Astrocyte (in vitro differentiated cells and primary cell): ENCODE data around the gene KRTAP4-9.

Source experiments
- CTCF ChIP-seq: IDR thresholded peaks from 2 replicates; pipeline ENCODE4 v1.5.1; 2011; ENCODE audit warnings: low read depth, mild to moderate bottlenecking, inconsistent platforms, low read length, moderate library complexity; ENCODE audit not compliant: insufficient read depth
- EZH2 ChIP-seq: IDR thresholded peaks from 2 replicates; pipeline ENCODE4 v1.6.1; 2012; ENCODE audit warnings: mild to moderate bottlenecking, low read length, inconsistent platforms; ENCODE audit not compliant: insufficient read depth

- TF ChIP-seq EZH2 (no peak), CTCF (no peak)
These were observed 41.7 kb upstream of the KRTAP4-9 start for GRCh38 chr17:41063449-41063848.
